C4-2B (cell line): Measurements from ENCODE around the gene KRTAP3-3.

Experiments used
- CTCF ChIP-seq: fragments of 450-650 bp; conservative IDR thresholded peaks from 2 replicates; pipeline ENCODE4 v1.5.1; 2017; ENCODE audit warnings: mild to moderate bottlenecking
- ZFX ChIP-seq: fragments of 450-650 bp; IDR thresholded peaks from 2 replicates; pipeline ENCODE4 v1.6.1; 2017

DNA sequence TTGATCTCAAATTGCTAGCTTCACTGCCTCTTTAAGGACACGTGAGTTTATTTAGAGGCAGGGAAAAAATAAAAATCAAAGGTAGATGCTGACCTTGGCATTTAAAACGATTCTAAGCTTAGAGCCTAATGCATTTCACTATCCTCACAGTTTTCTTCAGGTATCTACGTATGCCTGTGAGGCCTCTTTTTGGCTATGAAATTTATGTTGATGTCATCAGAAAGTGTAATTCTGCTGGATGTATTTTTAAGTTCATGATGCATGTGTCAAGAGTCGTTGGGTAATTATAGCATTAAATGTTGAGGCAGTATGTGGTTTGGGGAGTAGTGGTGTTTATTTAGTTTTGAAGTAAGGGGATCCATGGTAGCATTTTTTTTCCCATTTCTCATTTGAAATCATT lies 10.0 kb upstream of the KRTAP3-3 start:
- TF ChIP-seq CTCF: no peak
- TF ChIP-seq ZFX: no peak
